ENCODE measurements around the gene SHC2. TPM values are rescaled to one million over a fixed set of nuclear protein-coding genes. Genes with fewer than 3 reads are reported as not detected.
"Not testable (repeated sequence)": the region's sequence is repeated elsewhere in the genome, so short reads cannot be mapped to it uniquely, and the experiment has no call there.

Gene SHC2
- total and polyA plus RNA-seq, 7 donors, result 1.8 to 49.9 (median 17.8) TPM

DNA sequence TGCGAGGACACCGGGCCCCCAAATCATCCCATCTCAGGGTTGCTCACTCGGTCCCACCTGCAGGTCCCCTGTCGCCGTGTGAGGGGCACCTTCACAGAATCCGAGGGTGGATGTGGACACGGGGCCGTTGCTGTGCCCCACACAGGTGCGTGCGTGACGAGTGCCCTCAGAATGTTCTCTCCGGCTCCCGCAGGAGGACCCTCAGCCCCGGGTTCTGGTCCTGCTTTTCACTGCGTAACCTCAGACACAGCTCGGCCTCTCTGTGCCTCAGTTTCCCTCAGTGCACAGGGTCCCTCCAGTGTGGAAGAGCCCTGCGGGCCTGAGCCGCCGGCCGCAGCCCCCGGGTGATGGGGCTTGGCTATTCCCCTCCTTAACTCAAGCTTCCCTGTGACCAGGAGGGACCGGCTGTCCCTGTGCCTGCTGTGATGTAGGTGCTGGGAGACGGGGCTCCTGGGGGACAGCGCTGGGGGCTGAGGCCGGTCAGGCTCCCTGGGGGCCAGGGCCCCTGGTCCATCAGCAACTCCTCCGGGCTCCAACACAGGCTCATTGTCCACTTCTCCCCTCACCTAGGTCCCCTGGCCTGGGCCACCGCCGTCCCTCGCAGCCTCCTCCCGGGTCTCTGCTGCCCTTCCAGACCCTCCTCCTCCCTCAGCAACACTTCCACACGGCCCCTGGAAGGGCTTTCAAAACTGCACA is 4.8 kb downstream of the SHC2 start:
- intact Hi-C loops (cut with DNase I), result no loop called here
- H3K4me1 ChIP-seq, result peaks cover 0 to 9% (median 7%) of the 10 kb centered on the region in 4 donors
- no peaks in the 10 kb centered on the region for H3K27me3 ChIP-seq
- no peaks in the 10 kb centered on the region for H3K9me3 ChIP-seq
- H3K4me3 ChIP-seq, result no peak overlapping the region
- DNase-seq, result no peak
- TF ChIP-seq POLR2AphosphoS5 (IDR thresholded peaks at IDR 0.05), result no peak
- no peak for TF ChIP-seq POLR2A (IDR thresholded peaks at IDR 0.05)
- TF ChIP-seq CTCF (IDR thresholded peaks at IDR 0.05), result no peak
- TF ChIP-seq EP300 (IDR thresholded peaks at IDR 0.05), result no peak
- WGBS, 2 donors, result 91 to 92% methylated on average over 31 of the region's 31 CpGs
- no peak overlapping the region for H3K27ac ChIP-seq
- no peaks in the 10 kb centered on the region for H3K36me3 ChIP-seq

DNA sequence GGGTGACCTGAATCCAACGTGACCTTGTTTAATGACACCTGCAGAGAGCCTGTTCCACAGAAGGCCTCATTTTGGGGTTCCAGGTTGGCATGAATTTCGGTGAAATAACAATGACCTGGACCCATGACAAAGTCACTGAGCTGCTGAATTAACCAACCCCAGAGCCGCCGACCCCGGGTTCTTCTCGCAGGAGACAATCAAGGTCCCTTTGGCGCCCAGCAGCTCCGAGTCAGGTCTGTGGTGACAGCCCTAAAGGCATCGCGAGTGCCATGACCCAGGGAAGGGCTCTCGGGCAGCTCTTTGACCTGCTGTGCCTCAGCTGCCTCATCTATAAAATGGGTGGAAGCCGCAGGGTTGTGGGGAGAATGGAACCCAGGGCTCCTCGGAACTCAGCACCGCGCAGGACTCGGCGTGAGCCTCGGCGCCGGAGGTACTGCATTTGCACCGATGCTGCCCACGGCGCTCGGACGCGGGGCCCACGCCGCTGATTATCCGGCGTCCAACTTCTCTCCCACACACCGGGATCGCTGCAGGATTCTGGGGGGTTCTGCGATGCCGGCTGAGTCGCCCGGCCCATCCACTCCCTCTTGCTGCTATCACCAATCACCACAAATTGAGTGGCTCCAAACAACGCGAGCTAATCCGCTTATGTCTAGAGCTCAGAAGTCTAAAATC is 5.7 kb downstream of the SHC2 start:
- 95% methylated on average over 39 of the region's 39 CpGs for WGBS, 2 donors
- Histone ChIP-seq H3K9me3 (no peaks in the 10 kb centered on the region), H3K4me3 (no peak overlapping the region), H3K36me3 (no peaks in the 10 kb centered on the region), H3K4me1 (peaks cover 0 to 7% (median 5%) of the 10 kb centered on the region in 4 donors), H3K27ac (no peak overlapping the region), H3K27me3 (no peaks in the 10 kb centered on the region)
- DNase-seq, result no peak
- TF ChIP-seq POLR2A (IDR thresholded peaks at IDR 0.05), result no peak
- TF ChIP-seq CTCF (IDR thresholded peaks at IDR 0.05), result no peak
- intact Hi-C loops (cut with DNase I), result no loop called here

DNA sequence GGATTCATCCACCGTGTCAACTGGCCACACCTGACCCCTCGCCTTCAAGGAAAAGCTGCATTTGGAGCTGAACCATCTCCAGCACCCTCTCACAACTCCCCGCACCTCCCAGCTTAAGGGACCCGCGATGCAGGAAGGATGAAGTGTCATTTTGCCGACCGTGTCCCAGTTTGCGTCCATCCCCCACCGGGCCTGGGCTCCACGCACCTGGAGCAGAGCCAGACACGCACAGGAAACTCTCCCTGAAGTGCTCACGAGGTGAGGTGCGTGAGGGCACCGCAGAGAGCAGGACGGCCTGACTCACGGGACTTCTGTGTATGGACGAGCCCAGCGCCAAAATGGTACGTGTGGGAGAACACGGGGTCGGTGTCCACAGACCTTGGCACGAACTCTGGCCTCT is 7.2 kb downstream of the SHC2 start:
- no peak overlapping the region for H3K27ac ChIP-seq
- intact Hi-C loops (cut with DNase I), result no loop called here

DNA sequence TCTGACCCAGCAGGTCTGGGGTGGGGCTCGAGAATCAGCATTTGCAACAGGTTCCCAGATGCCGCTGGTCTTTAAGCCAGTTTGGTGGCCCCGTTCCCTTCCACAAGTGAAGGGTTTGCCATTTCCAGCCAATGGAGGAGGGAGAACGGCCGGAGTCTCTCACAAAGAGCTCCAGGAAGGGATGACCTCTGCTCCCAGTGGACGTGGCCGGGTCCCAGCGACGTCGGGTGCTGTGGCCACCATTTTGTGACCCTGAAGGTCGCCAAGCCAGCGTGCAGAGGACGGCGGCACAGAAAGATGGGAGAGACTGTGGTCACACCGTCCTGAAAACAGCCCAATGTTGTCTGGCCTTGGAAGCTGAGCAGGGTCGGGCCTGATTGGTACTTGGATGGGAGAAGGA is 8.0 kb downstream of the SHC2 start:
- H3K4me1 ChIP-seq, result peaks cover 0 to 9% (median 8%) of the 10 kb centered on the region in 4 donors
- H3K27me3 ChIP-seq, result no peaks in the 10 kb centered on the region
- H3K36me3 ChIP-seq, result no peaks in the 10 kb centered on the region
- DNase-seq, result no peak
- intact Hi-C loops (cut with DNase I), result no loop called here
- no peaks in the 10 kb centered on the region for H3K9me3 ChIP-seq
- no peak overlapping the region for H3K4me3 ChIP-seq
- WGBS, 2 donors, result 92 to 93% methylated on average over 16 of the region's 16 CpGs
- H3K27ac ChIP-seq, result no peak overlapping the region
- no peak for TF ChIP-seq POLR2AphosphoS5 (IDR thresholded peaks at IDR 0.05)
- no peak for TF ChIP-seq EP300 (IDR thresholded peaks at IDR 0.05)
- TF ChIP-seq CTCF (IDR thresholded peaks at IDR 0.05), result no peak
- TF ChIP-seq POLR2A (IDR thresholded peaks at IDR 0.05), result no peak

More for the DNA sequence above, 7.2 kb downstream of the SHC2 start:
- WGBS, 2 donors, result 93 to 95% methylated on average over 22 of the region's 22 CpGs
- Histone ChIP-seq H3K9me3 (no peaks in the 10 kb centered on the region), H3K36me3 (no peaks in the 10 kb centered on the region), H3K4me3 (no peak overlapping the region), H3K27me3 (no peaks in the 10 kb centered on the region), H3K4me1 (peaks cover 0 to 2% (median under 1%) of the 10 kb centered on the region in 4 donors)
- TF ChIP-seq POLR2A (IDR thresholded peaks at IDR 0.05) (no peak), CTCF (IDR thresholded peaks at IDR 0.05) (no peak), EP300 (IDR thresholded peaks at IDR 0.05) (no peak), POLR2AphosphoS5 (IDR thresholded peaks at IDR 0.05) (no peak)
- no peak for DNase-seq

- H3K4me1 ChIP-seq, result peaks cover 0 to 18% (median 18%) of the 10 kb centered on the region in 4 donors
- H3K27me3 ChIP-seq; H3K36me3 ChIP-seq; H3K9me3 ChIP-seq; DNase-seq; intact Hi-C loops (cut with DNase I); H3K4me3 ChIP-seq; H3K27ac ChIP-seq: not testable (repeated sequence)
- WGBS, 2 donors, result 95 to 97% methylated on average over 33 of the region's 33 CpGs
Measured at GRCh38 chr19:450912-451481, 9.8 kb downstream of the SHC2 start.
